ENCODE results near the gene HOXB6.

DNA sequence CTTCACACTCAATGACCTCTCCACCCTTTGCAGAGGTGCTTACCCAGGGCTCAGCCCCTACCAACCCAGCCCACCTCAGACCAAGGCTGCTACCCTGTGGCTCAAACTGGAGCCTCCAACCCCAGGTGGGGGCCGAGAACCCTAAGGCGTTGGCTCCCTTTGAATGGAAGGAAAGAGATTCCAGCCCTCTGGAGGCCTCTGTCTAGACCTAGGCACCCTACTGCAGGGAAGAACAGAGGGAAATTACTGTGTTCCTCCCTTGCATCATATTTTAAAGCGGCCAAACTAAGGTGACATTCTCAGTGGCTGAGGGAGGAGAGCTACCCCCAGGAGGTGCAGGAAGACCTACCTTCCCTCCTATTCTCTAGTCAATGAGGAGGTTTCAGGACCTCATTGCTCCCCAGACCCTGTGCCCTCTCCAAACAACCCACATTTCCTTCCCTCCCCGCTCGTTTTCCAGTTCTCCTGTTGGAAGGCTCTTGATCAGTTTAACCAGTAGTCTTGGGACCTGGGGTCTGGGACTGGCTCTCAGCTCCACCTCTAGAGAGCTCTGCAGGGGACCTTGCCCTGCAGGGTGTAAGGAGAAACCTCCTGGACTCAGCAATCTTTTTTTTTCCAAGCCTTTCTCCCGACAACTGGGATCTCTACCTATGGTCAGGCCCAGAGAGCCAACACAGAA, 15.8 kb upstream of the HOXB6 start:
- TF ChIP-seq, protein P1, sequence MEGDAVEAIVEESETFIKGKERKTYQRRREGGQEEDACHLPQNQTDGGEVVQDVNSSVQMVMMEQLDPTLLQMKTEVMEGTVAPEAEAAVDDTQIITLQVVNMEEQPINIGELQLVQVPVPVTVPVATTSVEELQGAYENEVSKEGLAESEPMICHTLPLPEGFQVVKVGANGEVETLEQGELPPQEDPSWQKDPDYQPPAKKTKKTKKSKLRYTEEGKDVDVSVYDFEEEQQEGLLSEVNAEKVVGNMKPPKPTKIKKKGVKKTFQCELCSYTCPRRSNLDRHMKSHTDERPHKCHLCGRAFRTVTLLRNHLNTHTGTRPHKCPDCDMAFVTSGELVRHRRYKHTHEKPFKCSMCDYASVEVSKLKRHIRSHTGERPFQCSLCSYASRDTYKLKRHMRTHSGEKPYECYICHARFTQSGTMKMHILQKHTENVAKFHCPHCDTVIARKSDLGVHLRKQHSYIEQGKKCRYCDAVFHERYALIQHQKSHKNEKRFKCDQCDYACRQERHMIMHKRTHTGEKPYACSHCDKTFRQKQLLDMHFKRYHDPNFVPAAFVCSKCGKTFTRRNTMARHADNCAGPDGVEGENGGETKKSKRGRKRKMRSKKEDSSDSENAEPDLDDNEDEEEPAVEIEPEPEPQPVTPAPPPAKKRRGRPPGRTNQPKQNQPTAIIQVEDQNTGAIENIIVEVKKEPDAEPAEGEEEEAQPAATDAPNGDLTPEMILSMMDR (IDR thresholded peaks at IDR 0.05), result no peak
- no peak for TF ChIP-seq EP300 (IDR thresholded peaks at IDR 0.05)
